IMR-90 (cell line): ENCODE results near the gene NPAS3. TPM values are rescaled to one million over a fixed set of nuclear protein-coding genes. Genes with fewer than 3 reads are reported as not detected.

ENCODE experiments used
- ATAC-seq: fragments of 200-7000 bp; cut with Tn5 transposase; 2 replicates; pipeline ENCODE4 v1.9.1; 2020; ENCODE audit warnings: low read depth, mild to moderate bottlenecking, moderate library complexity
- BruUV-seq: library from RNA; stranded (reverse); fragments of 400-500 nt; replicated peaks from 2 replicates; lab custom pipeline; 2021; lab: Mats Ljungman, UMichigan
- CTCF ChIA-PET: fragments of 300-600 bp; formaldehyde crosslinking; extraction: SDS; loops from one replicate; lab custom pipeline; 2021; ENCODE audit warnings: antibody characterized with exemption; lab: Yijun Ruan, JAX
- POLR2A ChIA-PET: fragments of 300-600 bp; sonication (Branson Sonifier 250); formaldehyde crosslinking; loops from one replicate; lab custom pipeline; 2022; ENCODE audit warnings: antibody characterized with exemption; ENCODE audit not compliant: unreplicated experiment; lab: Charles Lee
- DNase-seq: peaks from one replicate; pipeline ENCODE4 v3.0.0; 2013
- H2AFZ ChIP-seq: replicated peaks from 2 replicates; pipeline ENCODE3; 2013; ENCODE audit warnings: low read length, mild to moderate bottlenecking; ENCODE audit not compliant: poor library complexity
- H2AK5ac ChIP-seq: 2 replicates; pipeline ENCODE4 v1.6.1; 2013; ENCODE audit warnings: low read depth, low read length, inconsistent platforms
- H2AK9ac ChIP-seq: replicated peaks from 2 replicates; pipeline ENCODE3; 2013; ENCODE audit warnings: mild to moderate bottlenecking, low read depth, low read length, moderate library complexity; ENCODE audit not compliant: poor library complexity
- H2BK120ac ChIP-seq: 2 replicates; pipeline ENCODE4 v1.6.1; 2013; ENCODE audit warnings: low read depth, low read length, inconsistent platforms
- H2BK15ac ChIP-seq: 3 replicates; pipeline ENCODE4 v1.6.1; 2013; ENCODE audit warnings: low read depth, low read length, inconsistent platforms
- H2BK20ac ChIP-seq: 2 replicates; pipeline ENCODE4 v1.6.1; 2013; ENCODE audit warnings: low read depth, mild to moderate bottlenecking, inconsistent platforms, low read length, moderate library complexity
- H2BK5ac ChIP-seq: 2 replicates; pipeline ENCODE4 v1.6.1; 2013; ENCODE audit warnings: mild to moderate bottlenecking, low read depth, low read length, inconsistent platforms; ENCODE audit not compliant: poor library complexity, severe bottlenecking
- H3K14ac ChIP-seq: replicated peaks from 2 replicates; pipeline ENCODE4 v1.6.1; 2013; ENCODE audit warnings: low read depth, low read length, inconsistent platforms
- H3K18ac ChIP-seq: 2 replicates; pipeline ENCODE4 v1.6.1; 2013; ENCODE audit warnings: low read depth, low read length, control low read depth
- H3K23ac ChIP-seq: 2 replicates; pipeline ENCODE4 v1.6.1; 2013; ENCODE audit warnings: low read depth, low read length, inconsistent platforms
- H3K27ac ChIP-seq: 2 replicates; pipeline ENCODE4 v1.5.1; 2013; ENCODE audit warnings: mild to moderate bottlenecking, control low read depth, low read length; ENCODE audit not compliant: insufficient read depth
- H3K27me3 ChIP-seq: 2 replicates; pipeline ENCODE4 v1.6.1; 2013; ENCODE audit warnings: low read length; ENCODE audit not compliant: control insufficient read depth, insufficient read depth
- H3K36me3 ChIP-seq: 2 replicates; pipeline ENCODE4 v1.6.1; 2013; ENCODE audit warnings: low read length, mixed read lengths; ENCODE audit not compliant: control insufficient read depth, insufficient read depth
- H3K4ac ChIP-seq: 2 replicates; pipeline ENCODE4 v1.6.1; 2013; ENCODE audit warnings: low read depth, low read length, inconsistent platforms
- H3K4me1 ChIP-seq: 2 replicates; pipeline ENCODE4 v1.6.1; 2013; ENCODE audit warnings: low read length, mixed read lengths; ENCODE audit not compliant: control insufficient read depth, insufficient read depth
- H3K4me2 ChIP-seq: 2 replicates; pipeline ENCODE4 v1.6.1; 2013; ENCODE audit warnings: low read depth, mild to moderate bottlenecking, control low read depth, low read length, moderate library complexity
- H3K4me3 ChIP-seq: 2 replicates; pipeline ENCODE4 v1.5.1; 2013; ENCODE audit warnings: low read depth, mild to moderate bottlenecking, control low read depth, low read length, moderate library complexity; ENCODE audit not compliant: insufficient read depth
- H3K56ac ChIP-seq: 2 replicates; pipeline ENCODE4 v1.6.1; 2013; ENCODE audit warnings: low read length, inconsistent platforms; ENCODE audit not compliant: insufficient read depth; ENCODE audit errors: extremely low read depth
- H3K79me1 ChIP-seq, 2 experiments: 2 replicates each; pipeline ENCODE4 v1.6.1; 2013; ENCODE audit warnings: low read length in 2 of 2, inconsistent platforms in 1 of 2, low read depth in 1 of 2
- H3K9ac ChIP-seq: 2 replicates; pipeline ENCODE4 v1.6.1; 2013; ENCODE audit warnings: low read depth, low read length, control low read depth
- H3K9me1 ChIP-seq: 2 replicates; pipeline ENCODE4 v1.6.1; 2013; ENCODE audit warnings: low read length, inconsistent platforms; ENCODE audit not compliant: insufficient read depth
- H3K9me3 ChIP-seq: 2 replicates; pipeline ENCODE4 v1.6.1; 2013; ENCODE audit warnings: low read length; ENCODE audit not compliant: control insufficient read depth, insufficient read depth
- H4K20me1 ChIP-seq: 2 replicates; pipeline ENCODE4 v1.6.1; 2013; ENCODE audit warnings: low read length, inconsistent platforms; ENCODE audit not compliant: insufficient read depth
- H4K5ac ChIP-seq: 2 replicates; pipeline ENCODE4 v1.6.1; 2013; ENCODE audit warnings: mild to moderate bottlenecking, low read depth, low read length, control low read depth
- H4K8ac ChIP-seq, 2 experiments: 2 replicates each; pipeline ENCODE4 v1.6.1; 2013; ENCODE audit warnings: low read depth in 2 of 2, low read length in 2 of 2, control low read depth in 1 of 2, inconsistent platforms in 1 of 2
- H4K91ac ChIP-seq: 2 replicates; pipeline ENCODE4 v1.6.1; 2013; ENCODE audit warnings: low read depth, low read length, inconsistent platforms; ENCODE audit not compliant: insufficient read depth
- BHLHE40 ChIP-seq: fragments of 150-350 bp; IDR thresholded peaks from 2 replicates; pipeline ENCODE4 v1.6.1; 2016; ENCODE audit warnings: mild to moderate bottlenecking, low read depth, low read length
- CEBPB ChIP-seq: IDR thresholded peaks from 2 replicates; pipeline ENCODE4 v1.6.1; 2012; ENCODE audit warnings: low read depth, low read length, improper control_type of control experiment
- CHD1 ChIP-seq: IDR thresholded peaks from 2 replicates; pipeline ENCODE4 v1.6.1; 2012; ENCODE audit warnings: low read depth, low read length, improper control_type of control experiment
- ELK1 ChIP-seq: fragments of 150-350 bp; IDR thresholded peaks from 2 replicates; pipeline ENCODE4 v1.6.1; 2016; ENCODE audit warnings: low read depth, mild to moderate bottlenecking, low read length, moderate library complexity, borderline replicate concordance
- FOS ChIP-seq: fragments of 150-350 bp; IDR thresholded peaks from 2 replicates; pipeline ENCODE4 v1.6.1; 2016; ENCODE audit warnings: low read depth, low read length
- MAFK ChIP-seq: IDR thresholded peaks from 2 replicates; pipeline ENCODE4 v1.6.1; 2012; ENCODE audit warnings: low read depth, low read length, improper control_type of control experiment
- MAZ ChIP-seq: IDR thresholded peaks from 2 replicates; pipeline ENCODE4 v1.6.1; 2012; ENCODE audit warnings: low read depth, mild to moderate bottlenecking, low read length, improper control_type of control experiment, moderate library complexity, borderline replicate concordance
- MXI1 ChIP-seq: IDR thresholded peaks from 2 replicates; pipeline ENCODE4 v1.6.1; 2012; ENCODE audit warnings: low read depth, mild to moderate bottlenecking, low read length, moderate library complexity, borderline replicate concordance
- POLR2A ChIP-seq: IDR thresholded peaks from 2 replicates; pipeline ENCODE4 v1.6.1; 2012; ENCODE audit warnings: mild to moderate bottlenecking, low read depth, low read length
- RCOR1 ChIP-seq: IDR thresholded peaks from 2 replicates; pipeline ENCODE4 v1.6.1; 2012; ENCODE audit warnings: mild to moderate bottlenecking, low read length, improper control_type of control experiment; ENCODE audit not compliant: insufficient replicate concordance
- RFX5 ChIP-seq: IDR thresholded peaks from 2 replicates; pipeline ENCODE4 v1.8.0; 2012; ENCODE audit warnings: low read depth, mild to moderate bottlenecking, low read length, moderate library complexity
- SMC3 ChIP-seq: fragments of 150-350 bp; IDR thresholded peaks from 2 replicates; pipeline ENCODE4 v1.6.1; 2016; ENCODE audit warnings: low read depth, mild to moderate bottlenecking, antibody characterized with exemption, low read length, moderate library complexity
- USF2 ChIP-seq: fragments of 150-350 bp; IDR thresholded peaks from 2 replicates; pipeline ENCODE4 v1.6.1; 2017; ENCODE audit warnings: mild to moderate bottlenecking, antibody characterized with exemption, low read length, low read depth
- WGBS, 2 experiments: methylation state at CpG; one replicate each; pipeline versions ENCODE4 v1.1.5 to v1.1.7; 2013; ENCODE audit warnings: missing lambda C conversion rate in 2 of 2; ENCODE audit not compliant: insufficient read length in 1 of 2; ENCODE audit errors: extremely low coverage in 2 of 2; 5-methylcytosine and 5-hydroxymethylcytosine counted together
- dilution Hi-C: fragments of 300-500 bp; cut with HindIII; formaldehyde crosslinking; loops from one replicate; pipeline ENCODE4 v1.14.3; 2018; ENCODE audit warnings: low sequenced_read_pairs; ENCODE audit not compliant: unreplicated experiment
- in situ Hi-C: fragments of 300-500 bp; cut with MboI; formaldehyde crosslinking; loops from 3 replicates; pipeline ENCODE4 v1.14.3; 2019; ENCODE audit warnings: low sequenced_read_pairs, inconsistent platforms, mixed read lengths
- intact Hi-C: fragments of 100-400 bp; cut with micrococcal nuclease; formaldehyde crosslinking; loops from 2 replicates; pipeline ENCODE4 v1.10.0; 2022
- polyA plus RNA-seq, 3 experiments: library from polyadenylated mRNA; depleted of rRNA; stranded (reverse); fragments of >200 nt; gene quantifications; 2 replicates each; pipeline ENCODE4 v1.2.3, GENCODE V29; 2012; ENCODE audit warnings: low replicate concordance in 1 of 3
- total RNA-seq: library from RNA; depleted of rRNA; stranded (reverse); fragments of >200 nt; gene quantifications from 2 replicates; pipeline ENCODE4 v1.2.3, GENCODE V29; 2012

NPAS3 gene
- total and polyA plus RNA-seq, 2 of the 4 experiments (the other 2 are of a cell fraction), result not detected

GRCh38 chr14:33477797-33478196, 539.1 kb downstream of the NPAS3 start:
- Histone ChIP-seq H3K4me2 (no peak overlapping the region), H3K27me3 (no peaks in the 10 kb centered on the region), H2BK5ac (no peak overlapping the region), H3K14ac (no peak overlapping the region), H3K27ac (no peak overlapping the region), H3K56ac (no peak overlapping the region), H2BK15ac (no peak overlapping the region), H4K5ac (no peak overlapping the region), H4K8ac (no peak overlapping the region), H2BK120ac (no peak overlapping the region), H3K79me1 (no peaks in the 10 kb centered on the region), H3K36me3 (no peaks in the 10 kb centered on the region), H3K9me3 (no peaks in the 10 kb centered on the region), H3K9ac (no peak overlapping the region), H3K4me3 (no peak overlapping the region), H2AK9ac (no peak overlapping the region), H3K4ac (no peak overlapping the region), H3K4me1 (no peaks in the 10 kb centered on the region), H3K18ac (no peak overlapping the region), H3K9me1 (no peaks in the 10 kb centered on the region), H2AK5ac (no peak overlapping the region), H2BK20ac (no peak overlapping the region), H4K20me1 (no peaks in the 10 kb centered on the region), H4K91ac (no peak overlapping the region), H2AFZ (no peak overlapping the region), H3K23ac (no peak overlapping the region)
- no peak for TF ChIP-seq POLR2A
- no peak for TF ChIP-seq RFX5
- TF ChIP-seq RCOR1, result no peak
- TF ChIP-seq BHLHE40, result no peak
- TF ChIP-seq MAZ, result no peak
- TF ChIP-seq MAFK, result no peak
- TF ChIP-seq MXI1, result no peak
- no peak for TF ChIP-seq USF2
- no peak for TF ChIP-seq CEBPB
- no peak for TF ChIP-seq ELK1
- no peak for TF ChIP-seq CHD1
- TF ChIP-seq SMC3, result no peak
- TF ChIP-seq FOS, result no peak
- in situ Hi-C loops, result no loop called here
- no TSS peak for BruUV-seq
- WGBS, 2 experiments, result no CpG with 5 or more reads among the region's 3 CpGs
- dilution Hi-C loops, result no loop called here
- ATAC-seq (no peak), DNase-seq (no peak)
- intact Hi-C loops, result no loop called here
- ChIA-PET POLR2A (no interaction called here), CTCF (no interaction called here)
